ELF-1 (cell line): Measurements from ENCODE around the gene HGFAC.
A peak's percentile ranks its signal among the peaks of the same experiment; 100 is the strongest.

Experiments
- DNase-seq: peaks from one replicate; pipeline ENCODE4 v3.0.0-alpha.2; 2016; ENCODE audit warnings: low read depth, low spot score

The HGFAC gene

DNA sequence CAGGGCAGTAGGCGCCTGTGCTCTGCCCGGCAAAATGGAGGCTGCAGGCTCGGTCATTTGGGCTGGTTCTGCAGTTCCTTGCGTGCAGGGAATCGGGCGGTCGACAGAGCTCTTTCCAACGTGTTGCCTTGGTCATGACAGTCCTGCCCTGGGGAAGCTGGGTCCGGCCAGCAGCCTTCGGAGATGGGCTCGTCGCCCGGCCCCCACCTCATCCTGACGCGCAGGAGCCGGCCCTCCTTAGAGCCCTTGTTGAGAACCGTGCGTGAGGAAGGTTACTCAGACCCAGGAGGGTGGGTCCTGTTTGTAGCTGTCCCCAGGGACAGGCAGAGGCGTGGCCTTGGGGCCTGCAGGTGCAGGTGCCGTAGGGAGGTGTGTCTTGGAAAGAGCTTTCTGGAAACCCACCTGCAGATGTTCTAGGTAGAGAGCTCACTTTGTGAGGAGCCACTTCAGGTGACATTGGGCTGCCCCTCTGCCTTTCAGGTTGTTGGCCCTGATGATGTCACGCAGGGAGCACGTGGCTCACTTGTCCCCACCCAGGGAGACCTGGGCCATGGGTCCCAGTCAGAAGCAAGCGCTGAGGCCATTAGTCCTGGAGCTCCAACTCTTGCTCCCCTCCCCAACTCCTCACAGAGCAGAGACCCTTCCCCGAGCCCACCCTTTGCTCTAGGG lies 15.2 kb upstream of the HGFAC start:
- DNase-seq, result no peak

DNA sequence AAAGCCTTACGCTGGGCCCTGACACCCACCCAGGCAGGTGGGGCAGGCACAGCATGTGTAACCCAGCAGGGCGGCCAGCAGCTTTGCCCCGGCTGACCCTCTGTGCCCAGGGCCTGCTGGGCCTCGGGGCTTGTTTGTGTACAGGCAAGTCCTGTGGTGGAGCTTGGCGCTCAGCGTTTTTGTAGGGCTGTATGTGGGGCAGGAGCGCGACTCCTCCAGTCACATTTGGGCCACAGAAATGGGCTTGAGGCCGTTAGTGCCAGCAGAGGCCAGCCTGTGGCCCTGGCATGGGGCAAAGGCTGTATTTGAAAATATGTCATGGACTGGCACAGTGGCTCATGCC lies 14.7 kb upstream of the HGFAC start:
- no peak for DNase-seq

DNA sequence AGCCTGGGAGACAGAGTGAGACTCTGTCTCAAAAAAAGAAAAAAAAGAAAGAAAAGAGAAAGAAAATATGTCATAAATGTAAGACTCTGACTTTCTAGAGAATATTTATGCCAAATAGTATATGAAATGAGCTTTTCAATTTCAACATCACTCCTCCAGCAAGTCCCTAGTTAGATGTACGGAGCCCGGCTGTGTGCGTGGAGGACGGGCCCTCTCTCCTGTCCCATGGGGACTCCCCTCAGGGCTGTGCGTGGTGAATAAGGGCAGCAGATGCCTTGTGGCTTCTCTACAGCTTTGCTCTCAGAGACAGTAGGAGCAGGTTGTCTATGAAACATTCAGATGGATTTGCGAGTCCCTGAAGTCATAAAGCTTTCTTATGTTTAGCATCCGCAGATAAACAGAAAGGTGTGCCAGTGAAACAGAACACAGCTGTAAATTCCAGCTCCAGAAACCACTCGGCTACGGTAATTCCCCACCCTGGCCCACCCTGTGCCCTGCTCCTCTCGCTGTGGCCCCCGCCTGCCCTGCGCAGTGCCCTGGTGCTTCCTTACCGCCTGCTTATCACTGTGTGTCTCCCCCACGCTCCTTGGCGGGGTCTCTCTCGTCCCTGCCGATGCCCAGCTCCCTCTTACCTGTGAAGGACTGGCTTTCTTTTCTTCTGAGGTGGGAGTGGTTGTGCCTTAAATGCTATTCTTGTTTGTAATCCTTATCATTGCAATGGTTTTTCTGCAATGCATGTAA lies 13.9 kb upstream of the HGFAC start:
- no peak for DNase-seq

DNA sequence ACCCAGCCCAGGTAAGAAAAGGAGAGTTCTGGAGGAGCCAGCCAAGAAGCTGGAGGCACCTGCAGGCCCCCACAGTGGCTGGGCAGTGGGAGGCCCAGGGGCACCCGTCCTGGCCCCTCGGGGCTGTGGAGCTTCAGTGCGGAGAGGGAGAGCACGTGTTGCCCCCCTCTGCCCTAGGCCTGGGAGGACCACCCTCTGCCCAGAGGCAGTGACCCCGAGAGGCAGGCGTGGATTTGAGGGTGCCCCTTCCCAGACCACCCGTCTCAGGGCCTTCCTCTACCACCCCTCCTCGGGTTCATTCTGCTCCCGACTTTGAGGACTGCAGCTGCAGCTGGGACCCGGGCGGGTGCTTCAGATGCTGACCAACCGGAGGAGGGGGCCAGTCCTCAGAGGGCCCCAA lies 12.1 kb upstream of the HGFAC start:
- DNase-seq, result no peak

DNA sequence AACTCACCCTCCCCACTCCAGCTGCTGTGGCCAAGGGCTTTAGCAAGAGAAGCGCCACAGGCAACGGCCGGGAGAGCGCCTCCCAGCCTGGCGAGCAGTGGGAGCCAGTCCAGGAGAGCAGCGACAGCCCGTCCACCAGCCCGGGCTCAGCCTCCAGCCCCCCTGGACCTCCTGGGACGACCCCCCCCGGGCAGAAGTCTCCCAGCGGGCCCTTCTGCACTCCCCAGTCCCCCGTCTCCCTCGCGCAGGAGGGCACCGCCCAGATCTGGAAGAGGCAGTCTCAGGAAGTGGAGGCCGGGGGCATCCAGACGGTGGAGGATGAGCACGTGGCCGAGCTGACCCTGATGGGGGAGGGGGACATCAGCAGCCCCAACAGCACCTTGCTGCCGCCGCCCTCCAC lies 11.2 kb upstream of the HGFAC start:
- no peak for DNase-seq

DNA sequence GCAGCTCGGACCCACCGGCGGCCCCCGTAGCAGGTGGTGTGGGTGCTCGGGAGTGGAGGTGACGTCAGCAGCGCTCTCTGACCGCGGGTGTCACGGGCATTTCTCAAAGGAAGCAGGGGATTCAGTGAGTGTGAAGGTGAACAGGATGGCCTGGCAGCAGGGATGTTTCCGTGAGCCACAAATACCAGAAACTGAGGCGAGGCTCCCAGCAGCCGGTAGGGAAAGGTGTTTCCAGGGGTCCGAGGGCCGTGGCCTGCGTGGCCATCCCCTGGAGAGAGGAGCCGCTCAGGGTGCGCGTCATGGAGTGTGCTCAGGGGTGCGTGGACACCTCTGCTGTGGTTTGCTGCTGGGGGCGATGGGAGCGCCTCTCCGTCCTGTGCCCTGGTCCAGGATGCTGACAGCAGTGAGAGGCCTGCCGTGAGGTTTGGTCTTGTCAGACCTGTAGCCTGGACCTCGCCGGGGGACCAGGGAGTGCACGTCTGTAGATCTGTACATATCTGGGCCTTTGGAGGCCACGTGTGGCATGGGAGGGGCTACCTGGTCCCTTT lies 10.2 kb upstream of the HGFAC start:
- no peak for DNase-seq

DNA sequence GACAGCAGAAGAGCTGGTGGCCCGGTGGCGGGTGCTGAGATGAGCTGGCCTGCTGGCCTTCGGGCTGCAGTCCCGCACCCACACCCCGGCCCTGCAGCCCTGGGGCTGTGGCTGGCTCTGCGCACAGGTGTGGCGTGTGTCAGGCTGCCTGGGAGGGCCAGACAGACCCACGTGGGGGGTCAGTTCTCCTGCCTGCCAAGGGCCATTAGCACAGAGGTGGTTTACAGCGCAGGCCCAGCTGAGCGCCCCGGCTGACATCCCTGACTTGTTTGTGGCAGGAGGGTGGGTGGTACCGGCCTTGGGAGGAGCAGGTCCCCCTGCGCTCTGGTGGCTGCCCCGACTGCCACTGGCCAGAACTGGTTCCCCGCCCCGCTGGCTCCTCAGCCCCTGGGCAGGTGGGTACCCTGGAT lies 9.4 kb upstream of the HGFAC start:
- DNase-seq, result no peak

DNA sequence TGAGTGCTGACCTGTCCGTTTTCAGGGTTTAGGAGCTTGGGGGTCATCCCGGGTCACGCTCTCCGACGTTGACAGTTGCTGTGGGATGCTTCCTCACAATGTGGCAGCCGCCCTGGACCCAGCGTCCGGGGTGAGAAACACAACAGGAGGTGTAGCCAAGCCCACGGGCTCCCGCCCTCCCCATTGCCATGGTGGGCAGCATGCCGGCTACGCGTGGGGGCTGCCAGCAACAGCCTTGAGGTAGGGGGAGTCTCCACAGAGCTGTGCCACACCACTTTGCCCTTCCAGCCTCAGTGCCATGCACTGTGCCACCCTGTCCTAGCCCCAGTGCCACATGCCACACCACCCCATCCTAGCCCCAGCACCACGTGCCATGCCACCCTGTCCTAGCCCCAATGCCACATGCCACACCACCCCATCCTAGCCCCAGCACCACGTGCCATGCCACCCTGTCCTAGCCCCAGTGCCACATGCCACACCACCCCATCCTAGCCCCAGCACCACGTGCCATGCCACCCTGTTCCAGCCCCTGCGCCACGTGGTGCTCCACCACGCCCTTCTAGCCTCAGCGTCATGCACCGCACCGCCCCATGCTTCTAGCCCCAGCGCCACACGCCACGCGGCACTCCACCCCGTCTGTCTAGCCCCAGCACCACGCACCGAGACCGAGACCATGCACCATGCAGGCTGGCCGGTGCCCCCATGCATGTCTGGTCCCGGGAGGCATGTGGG lies 8.5 kb upstream of the HGFAC start:
- no peak for DNase-seq

DNA sequence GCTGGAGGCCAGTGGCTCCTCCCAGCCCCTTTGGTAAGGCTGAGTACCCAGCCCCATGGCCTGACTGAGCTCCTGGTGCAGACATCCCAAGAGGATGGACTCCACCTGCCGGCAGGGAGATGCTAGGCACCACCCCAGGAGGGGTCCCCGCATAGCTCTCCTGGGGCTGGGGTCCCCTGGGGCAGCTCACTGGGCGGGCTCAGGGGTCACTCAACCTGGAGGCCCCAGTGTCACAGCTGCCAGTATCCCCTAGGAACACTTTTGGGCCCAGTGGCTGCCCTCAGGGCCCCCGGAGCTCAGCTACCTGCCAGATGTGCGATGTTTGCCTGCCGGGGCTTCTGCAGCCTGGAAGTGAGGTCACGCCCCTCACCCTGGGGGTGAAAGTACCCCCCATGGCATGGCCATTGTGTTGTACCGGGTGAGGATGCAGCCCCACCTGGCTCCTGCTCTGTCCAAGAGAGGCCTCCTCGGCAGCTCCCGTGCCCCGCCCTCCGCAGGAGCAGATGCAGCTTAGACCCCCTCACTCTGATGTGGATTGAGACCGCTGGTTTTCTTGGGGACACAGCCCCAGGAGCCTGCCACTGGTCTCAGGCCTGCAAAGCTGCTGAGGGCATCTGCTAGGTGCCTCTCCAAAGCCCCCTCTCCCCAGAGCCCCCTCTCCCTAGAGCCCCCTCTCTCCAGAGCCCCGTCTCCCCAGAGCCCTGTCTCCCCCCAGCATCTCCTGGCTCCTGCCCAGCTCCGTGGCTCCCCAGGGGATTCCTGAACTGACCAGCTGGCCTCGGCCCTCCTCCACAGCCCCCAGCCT lies 6.7 kb upstream of the HGFAC start:
- peak; percentile 53 for DNase-seq

DNA sequence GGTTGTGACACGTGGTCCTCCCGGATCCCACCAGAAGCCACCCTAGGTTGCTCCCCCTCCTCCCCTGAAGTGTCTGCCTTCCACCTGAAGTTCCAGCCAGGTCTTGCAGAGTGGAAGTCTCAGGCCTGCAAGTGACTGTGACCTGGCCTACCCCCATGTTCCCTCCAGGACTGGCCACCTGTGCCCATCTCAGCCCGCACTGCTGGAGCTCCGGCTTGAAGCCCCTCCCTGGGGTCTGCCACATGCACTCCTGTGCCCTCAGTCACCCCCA lies 6.1 kb upstream of the HGFAC start:
- no peak for DNase-seq

DNA sequence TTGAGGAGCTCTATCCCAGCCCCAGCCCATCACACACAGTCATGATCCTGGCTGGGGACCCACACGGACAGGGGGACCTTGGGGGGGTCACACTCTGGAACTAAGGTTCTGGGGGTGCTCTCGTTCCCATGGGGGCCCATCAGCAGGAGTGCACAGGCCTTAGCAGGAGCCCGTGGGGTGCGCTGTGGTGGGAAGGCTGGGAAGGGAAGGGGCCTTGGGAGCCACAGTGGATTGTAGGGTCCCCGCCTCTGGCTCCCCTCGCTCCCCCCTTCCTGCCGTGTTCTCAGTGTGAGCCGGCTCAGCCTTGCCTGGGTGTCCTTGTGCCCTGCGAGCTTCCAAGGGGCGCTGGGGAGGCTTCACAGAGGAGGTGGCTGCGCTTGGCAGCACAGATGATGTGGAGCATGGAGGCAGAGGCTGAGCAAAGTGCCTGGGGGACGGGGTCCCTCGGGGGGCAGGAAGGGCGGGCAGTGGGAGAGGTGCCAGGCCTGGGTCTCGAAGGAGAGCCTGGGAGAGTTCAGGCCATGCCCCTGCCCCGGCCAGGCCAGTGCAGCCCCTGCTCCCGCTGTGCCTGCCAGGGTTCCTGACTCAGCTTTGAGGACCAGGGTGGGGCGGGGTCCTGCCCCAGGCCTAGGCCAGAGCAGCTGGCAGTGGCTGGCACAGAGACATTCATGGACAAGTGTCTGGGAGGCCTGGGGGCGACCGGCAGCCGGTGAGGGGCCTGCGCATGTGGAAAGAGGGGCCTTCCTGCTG lies 5.5 kb upstream of the HGFAC start:
- DNase-seq, result no peak

DNA sequence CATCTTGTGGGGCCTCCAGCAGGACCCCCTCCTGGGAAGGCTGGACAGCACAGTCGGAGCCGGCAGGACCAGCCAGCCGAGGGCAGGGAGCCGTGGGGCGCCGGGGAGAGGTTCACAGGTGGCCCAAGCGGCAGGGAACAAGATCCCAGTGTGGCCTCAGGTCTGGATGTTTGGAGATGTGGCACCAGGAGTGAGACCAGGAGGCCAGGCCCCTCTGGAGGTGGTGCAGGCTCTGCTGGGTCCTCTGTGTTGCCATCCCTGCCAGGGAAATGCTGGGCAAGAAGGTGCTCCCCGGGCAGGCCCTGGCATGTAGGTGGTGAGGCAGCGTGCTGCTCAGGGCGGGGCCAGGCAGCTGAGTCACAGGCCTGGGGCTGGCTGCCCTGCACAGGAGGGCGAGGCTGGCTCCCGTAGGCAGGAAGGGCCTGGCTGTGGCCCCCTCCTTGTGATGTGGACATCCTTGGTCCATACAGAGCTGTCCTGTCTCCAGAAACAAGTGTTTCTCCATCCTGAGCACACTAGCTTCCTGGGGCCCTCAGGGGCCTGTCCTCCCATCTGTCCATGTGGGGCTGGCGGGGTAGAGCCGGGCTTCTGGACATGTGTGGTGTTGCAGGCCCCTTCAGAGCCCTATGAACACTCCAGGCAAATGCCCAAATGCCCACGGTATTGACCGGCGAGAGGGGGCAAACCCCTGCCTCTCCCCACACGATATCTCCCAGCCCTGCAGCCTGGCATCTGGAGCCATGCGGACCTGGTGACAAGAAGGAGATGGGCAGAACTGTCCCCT lies 4.8 kb upstream of the HGFAC start:
- DNase-seq, result no peak

DNA sequence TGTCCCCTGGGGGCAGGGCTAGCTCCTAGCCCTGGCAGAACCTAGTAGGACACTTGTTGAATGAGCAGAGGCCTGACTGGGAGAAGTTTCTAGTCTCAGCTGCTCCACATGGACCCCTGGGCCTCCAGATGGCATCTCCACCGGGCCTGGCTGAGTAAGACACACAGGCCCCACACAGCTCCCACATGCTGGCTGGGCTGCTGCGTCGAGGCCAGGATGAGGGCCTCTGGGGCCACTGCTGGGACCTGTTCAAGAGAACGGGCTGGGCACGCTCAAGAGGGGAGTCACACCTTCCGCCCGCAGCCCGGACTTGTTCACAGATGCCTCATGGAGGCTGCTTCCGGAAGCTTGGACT lies 4.2 kb upstream of the HGFAC start:
- DNase-seq, result no peak

DNA sequence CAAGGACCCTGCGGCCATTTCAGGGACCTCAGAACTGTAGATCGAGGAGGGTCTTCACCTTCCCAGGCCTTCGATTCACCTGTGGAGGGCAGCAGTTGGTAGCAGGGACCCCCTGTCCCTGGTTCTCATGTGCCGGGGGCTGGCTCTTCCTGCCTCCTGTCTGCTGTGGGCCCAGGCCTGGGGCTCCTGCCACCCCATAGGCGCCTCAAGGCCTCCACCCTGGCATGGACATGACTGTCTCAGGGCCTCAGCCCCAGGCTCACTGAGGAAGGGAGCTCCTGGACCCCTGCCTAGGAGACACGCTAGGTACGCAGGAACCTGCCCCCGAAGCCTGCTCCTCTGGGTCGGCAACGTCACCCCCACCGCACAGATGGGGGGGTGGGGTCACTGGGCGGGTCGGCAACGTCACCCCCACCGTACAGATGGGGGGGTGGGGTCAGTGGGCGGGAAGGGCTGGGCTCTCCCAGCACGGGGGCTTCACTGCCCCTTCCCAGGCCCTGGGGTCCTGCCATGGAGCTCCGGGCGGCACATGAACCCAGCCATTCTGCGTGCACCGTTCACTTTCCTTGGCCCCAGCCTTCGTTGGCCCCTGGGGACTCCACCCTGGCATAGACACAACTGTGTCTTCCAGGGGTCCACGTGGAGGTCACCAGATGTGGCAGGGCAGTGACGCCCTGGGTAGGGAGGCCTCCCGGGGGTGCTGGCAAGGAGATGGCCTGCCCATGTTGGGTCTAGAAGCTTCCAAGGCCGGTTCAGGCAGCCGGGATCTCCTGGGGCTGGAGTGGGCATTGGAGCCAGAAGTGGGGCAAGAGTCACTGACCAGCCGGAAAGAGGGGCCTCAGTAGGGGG lies 3.5 kb upstream of the HGFAC start:
- DNase-seq, result no peak

DNA sequence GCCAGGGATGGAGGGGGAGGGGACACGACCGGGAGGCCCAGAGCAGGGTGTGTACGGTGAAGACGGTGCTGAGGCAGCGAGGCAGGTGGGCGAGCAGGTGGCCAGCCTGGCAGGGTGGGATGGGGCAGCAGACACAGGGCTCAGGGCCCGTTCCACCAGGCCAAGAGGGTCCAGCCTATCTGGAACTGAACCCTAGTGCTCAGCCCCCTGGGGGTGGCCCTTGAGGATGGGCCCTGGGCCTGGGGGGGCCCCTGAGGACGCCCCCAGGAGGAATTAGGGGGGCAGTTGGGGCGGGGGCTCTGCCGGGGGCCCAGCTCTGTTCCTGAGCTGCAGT lies 3.0 kb upstream of the HGFAC start:
- DNase-seq, result no peak

DNA sequence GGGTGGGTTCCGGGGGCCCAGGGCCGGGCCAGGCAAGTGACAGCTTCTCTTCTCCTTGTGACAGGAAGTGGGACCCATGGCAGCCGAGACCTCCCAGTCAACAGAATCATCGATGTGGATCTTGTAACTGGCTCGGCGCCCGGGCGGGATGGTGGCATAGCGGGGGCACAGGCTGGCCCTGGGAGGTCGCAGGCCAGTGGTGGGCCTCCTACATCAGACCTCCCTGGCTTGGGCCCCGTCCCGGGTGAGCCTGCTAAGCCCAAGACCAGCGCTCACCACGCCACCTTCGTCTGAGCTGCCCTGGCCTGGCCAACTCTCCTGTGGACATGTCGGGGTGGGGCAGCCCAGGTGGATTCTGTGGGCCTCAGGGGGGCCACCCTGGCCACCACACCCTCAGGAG lies 2.4 kb upstream of the HGFAC start:
- no peak for DNase-seq

DNA sequence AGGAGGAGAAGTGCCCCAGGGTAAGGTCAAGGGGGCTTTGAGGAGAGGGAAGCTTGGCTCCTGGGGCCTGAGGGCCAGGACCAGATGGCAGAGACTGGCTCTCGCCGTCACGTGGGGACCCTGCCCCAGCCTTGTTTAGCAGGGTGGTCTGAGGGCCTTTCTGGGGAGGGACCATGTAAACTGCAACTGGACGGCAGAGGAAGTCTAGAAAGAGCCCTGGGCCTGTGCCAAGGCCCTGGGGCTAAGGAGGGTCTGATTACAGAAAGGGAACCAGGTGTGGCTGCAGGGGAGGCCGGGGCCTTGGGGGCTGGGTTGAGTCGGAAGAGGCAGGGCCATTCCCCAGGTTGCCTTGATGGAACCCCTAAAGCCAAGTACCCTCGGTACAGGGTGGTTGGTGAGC lies 1.8 kb upstream of the HGFAC start:
- DNase-seq, result no peak

DNA sequence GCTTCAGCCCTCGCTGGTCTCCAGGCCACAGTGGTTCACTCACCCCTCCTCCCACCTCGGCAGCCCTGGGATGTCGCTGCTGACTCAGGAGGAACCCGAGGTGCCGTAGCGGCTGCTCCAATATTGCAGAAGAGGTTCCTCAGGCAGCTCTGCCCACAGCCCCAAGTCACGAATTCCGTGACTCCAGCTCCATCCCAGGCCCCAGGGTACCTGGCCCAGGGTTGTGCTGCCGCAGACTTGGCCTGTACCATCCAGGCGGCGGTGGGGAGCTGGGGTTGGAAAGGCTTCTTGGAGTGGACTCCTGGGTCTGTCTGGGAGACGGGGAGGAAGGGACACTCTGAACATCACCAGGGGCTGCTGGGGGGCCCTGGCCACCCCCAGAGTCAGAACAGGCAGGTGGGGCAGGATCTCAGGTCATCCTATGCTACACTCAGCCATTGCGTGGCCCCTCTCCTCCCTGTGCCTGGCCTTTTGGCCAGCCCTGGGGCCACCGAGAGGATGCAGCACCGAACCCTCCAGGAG lies 728 bp upstream of the HGFAC start:
- DNase-seq, result no peak

DNA sequence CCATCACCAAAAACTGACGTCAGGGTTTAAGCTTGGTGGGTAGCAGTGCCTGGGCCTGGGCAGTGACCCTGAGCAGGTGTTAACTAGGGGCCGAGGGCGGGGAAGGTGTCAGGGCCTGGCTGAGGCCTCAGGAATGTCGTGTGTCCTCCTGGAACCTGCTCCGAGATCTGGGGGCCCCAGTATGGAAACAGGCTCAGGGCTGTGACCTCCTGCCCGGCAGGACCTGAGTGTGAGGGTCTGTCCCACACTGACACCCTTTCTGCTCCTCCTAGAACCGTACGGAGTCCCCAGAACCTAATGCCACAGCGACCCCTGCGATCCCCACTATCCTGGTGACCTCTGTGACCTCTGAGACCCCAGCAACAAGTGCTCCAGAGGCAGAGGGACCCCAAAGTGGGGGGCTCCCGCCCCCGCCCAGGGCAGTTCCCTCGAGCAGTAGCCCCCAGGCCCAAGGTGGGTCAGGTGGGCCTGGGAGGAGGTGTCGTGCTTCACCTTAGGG lies 741 bp downstream of the HGFAC start:
- DNase-seq, result no peak
